HUES64 (cell line): ENCODE results near the gene IFITM2.
"Not testable (repeated sequence)": the region's sequence is repeated elsewhere in the genome, so short reads cannot be mapped to it uniquely, and the experiment has no call there.

Source experiments
- H3K27ac ChIP-seq: 2 replicates; pipeline ENCODE4 v1.7.0; 2013; ENCODE audit warnings: low read depth, low read length, inconsistent platforms
- H3K27me3 ChIP-seq: 2 replicates; pipeline ENCODE4 v1.6.1; 2013; ENCODE audit warnings: mild to moderate bottlenecking, low read length; ENCODE audit not compliant: insufficient read depth
- H3K36me3 ChIP-seq: 2 replicates; pipeline ENCODE4 v1.6.1; 2013; ENCODE audit warnings: mild to moderate bottlenecking, low read length; ENCODE audit not compliant: insufficient read depth
- H3K4me1 ChIP-seq: 2 replicates; pipeline ENCODE4 v1.6.1; 2013; ENCODE audit warnings: mild to moderate bottlenecking, low read length, moderate library complexity; ENCODE audit not compliant: insufficient read depth
- H3K4me3 ChIP-seq: 2 replicates; pipeline ENCODE4 v1.5.1; 2013; ENCODE audit warnings: mild to moderate bottlenecking, low read length, moderate library complexity
- H3K9ac ChIP-seq: 2 replicates; pipeline ENCODE4 v1.6.1; 2013; ENCODE audit warnings: mild to moderate bottlenecking, low read depth, low read length
- H3K9me3 ChIP-seq: 2 replicates; pipeline ENCODE4 v1.6.1; 2013; ENCODE audit warnings: low read depth, low read length; ENCODE audit not compliant: insufficient read depth
- WGBS: fragments of 150-250, 120-280 bp; methylation state at CpG from one replicate; pipeline ENCODE4 v1.1.7; 2013; ENCODE audit warnings: missing lambda C conversion rate; 5-methylcytosine and 5-hydroxymethylcytosine counted together

IFITM2 gene

DNA sequence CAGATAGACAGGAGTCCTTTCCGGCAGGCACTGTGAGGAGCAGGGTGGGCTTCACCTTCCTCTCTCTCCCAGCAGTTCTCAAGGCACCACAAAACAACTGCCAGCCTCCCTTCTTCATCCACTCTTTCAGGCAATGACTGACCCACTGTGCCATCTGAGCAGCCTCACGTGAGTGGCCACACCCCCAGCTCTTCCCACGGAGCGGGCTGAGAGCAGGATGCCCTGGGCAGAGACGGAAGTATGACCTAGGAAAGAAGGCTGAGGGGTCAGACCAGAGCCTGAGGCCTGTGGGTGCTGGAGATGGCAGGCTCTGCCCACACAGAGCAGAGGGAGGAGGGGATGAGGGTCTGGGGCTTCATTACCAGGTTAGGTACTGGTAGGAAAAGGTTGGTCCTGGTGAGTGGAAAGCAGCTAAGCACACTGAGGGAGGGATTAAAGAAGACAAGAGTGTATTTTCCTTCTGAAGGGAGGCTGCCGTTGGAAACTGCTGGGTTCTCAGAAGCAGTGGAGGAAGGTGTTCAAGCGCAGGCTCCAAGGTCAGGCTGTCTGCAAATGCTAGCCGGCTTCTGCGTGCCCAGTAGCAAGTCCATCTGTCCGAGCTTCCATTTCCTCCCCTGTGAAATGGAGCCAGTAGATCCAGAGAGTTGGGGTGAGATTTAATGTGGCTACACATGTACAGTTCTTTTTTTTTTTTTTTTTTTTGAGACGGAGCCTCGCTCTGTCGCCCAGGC, 24.8 kb upstream of the IFITM2 start:
- H3K9ac ChIP-seq: no peak overlapping the region
- H3K36me3 ChIP-seq: no peaks in the 10 kb centered on the region
- 89% methylated on average over 11 of the region's 13 CpGs for WGBS
- no peaks in the 10 kb centered on the region for H3K9me3 ChIP-seq
- H3K4me1 ChIP-seq: no peaks in the 10 kb centered on the region
- no peak overlapping the region for H3K4me3 ChIP-seq
- H3K27ac ChIP-seq: no peak overlapping the region
- H3K27me3 ChIP-seq: peaks cover 67% of the 10 kb centered on the region

DNA sequence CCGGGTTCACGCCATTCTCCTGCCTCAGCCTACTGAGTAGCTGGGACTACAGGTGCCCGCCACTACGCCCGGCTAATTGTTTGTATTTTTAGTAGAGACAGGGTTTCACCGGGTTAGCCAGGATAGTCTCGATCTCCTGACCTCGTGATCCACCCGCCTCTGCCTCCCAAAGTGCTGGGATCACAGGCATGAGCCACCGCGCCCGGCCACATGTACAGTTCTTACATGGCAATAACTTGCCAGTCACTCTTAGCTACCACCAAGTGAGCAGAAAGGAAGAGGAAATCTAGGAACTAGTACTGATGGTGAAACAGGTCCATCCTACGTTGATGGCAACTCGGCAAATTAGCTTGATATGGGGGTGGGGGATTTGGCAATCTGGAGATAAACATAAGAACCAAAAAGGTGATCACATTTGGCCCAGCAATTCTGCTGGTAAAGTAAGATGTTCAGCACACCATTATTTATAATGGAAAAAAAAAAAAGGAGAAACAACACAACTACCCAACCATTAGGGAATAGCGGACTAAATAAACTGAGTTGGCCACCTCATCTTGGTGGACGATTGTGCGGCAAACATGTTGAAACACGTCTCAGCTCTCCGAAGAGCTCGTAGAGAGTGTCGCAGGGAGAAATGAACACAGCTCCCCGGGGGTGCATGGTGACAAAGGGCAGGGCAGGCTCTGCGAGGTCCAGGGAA, 24.1 kb upstream of the IFITM2 start:
- H3K27me3 ChIP-seq: peaks cover 69% of the 10 kb centered on the region
- no peaks in the 10 kb centered on the region for H3K9me3 ChIP-seq
- no peaks in the 10 kb centered on the region for H3K36me3 ChIP-seq
- 0 out of 2 replicates have a peak, but pooled peaks cover 4% of the 10 kb centered on the region for H3K4me1 ChIP-seq
- no peak overlapping the region for H3K27ac ChIP-seq
- H3K9ac ChIP-seq: no peak overlapping the region
- 90% methylated on average over 23 of the region's 23 CpGs for WGBS
- no peak overlapping the region for H3K4me3 ChIP-seq

DNA sequence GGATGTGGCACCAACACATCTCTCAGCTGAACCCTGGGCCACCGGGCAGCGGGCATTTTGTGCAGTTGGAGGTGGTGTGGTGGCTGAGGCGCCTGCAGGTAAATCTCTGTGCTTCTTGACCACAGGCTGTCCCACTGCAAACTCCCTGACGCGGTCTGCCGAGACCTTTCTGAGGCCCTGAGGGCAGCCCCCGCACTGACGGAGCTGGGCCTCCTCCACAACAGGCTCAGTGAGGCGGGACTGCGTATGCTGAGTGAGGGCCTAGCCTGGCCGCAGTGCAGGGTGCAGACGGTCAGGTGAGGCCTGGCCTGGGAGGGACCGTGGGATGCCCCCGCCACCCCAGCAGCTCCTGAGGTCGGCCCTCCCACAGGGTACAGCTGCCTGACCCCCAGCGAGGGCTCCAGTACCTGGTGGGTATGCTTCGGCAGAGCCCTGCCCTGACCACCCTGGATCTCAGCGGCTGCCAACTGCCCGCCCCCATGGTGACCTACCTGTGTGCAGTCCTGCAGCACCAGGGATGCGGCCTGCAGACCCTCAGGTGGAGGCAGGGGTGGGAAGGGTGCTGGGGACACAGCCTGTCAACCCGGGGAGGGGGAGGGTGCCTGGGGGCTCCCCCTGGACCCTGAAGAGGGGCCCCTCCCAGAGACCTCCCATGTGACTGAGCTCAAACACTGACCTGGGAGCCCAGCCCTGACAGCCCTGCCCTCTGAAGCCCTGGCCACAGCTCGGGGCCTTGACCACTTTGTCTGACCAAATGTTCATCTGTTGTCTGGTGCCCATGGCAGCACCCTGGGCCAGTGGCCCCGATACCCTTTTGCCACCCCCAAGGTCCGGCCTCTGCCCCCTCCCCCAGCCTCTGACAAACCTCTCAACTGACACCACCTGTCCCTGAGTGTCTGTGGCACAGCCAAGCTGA, 23.3 kb upstream of the IFITM2 start:
- H3K36me3 ChIP-seq: no peaks in the 10 kb centered on the region

DNA sequence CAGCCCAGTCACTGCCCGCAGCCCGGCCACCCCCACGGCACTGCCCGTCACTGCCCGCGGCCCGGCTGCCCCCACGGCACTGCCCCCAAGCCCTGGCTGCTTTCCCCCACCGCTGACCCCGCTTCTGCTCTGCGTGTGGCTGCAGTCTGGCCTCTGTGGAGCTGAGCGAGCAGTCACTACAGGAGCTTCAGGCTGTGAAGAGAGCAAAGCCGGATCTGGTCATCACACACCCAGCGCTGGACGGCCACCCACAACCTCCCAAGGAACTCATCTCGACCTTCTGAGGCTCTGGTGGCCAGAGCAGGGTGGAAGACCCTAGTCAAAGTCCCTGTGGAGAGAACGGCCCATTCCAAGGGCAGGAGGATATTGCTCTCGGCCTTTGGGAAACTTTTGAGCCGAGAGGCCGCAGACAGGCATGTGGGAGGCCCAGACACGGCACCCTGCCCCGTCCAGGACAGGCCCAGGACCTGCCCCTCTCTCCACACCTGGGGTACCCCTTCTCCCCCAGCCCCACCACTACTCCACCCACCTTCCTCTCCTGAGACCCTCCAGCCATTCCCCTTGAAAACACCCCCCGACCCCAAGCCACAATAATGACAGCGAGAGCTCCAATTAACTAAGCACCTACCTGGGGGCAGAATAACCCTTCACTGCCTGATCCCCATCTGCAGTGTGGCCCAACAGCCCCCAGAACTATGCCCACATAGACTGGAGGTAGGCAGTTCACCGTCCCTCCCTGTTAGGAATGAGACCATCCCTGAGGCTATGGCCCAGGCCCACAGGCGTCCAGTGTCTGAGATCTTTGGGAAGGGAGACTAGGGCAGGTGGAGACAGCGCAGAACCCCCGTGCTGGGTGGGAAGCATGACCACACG, 22.4 kb upstream of the IFITM2 start:
- H3K27ac ChIP-seq: no peak overlapping the region
- H3K4me1 ChIP-seq: 0 out of 2 replicates have a peak, but pooled peaks cover 9% of the 10 kb centered on the region
- peaks cover 52% of the 10 kb centered on the region for H3K27me3 ChIP-seq
- no peak overlapping the region for H3K9ac ChIP-seq
- H3K36me3 ChIP-seq: 0 out of 2 replicates have a peak, but pooled peaks cover under 1% of the 10 kb centered on the region
- no peak overlapping the region for H3K4me3 ChIP-seq
- H3K9me3 ChIP-seq: no peaks in the 10 kb centered on the region
- WGBS: 90% methylated on average over 29 of the region's 29 CpGs

More for the DNA sequence above, 23.3 kb upstream of the IFITM2 start:
- H3K27ac ChIP-seq: no peak overlapping the region
- H3K4me1 ChIP-seq: 0 out of 2 replicates have a peak, but pooled peaks cover 4% of the 10 kb centered on the region
- no peak overlapping the region for H3K4me3 ChIP-seq
- H3K9me3 ChIP-seq: no peaks in the 10 kb centered on the region
- peaks cover 61% of the 10 kb centered on the region for H3K27me3 ChIP-seq
- whole genome bisulfite sequencing: 88% methylated on average over 24 of the region's 24 CpGs
- no peak overlapping the region for H3K9ac ChIP-seq

DNA sequence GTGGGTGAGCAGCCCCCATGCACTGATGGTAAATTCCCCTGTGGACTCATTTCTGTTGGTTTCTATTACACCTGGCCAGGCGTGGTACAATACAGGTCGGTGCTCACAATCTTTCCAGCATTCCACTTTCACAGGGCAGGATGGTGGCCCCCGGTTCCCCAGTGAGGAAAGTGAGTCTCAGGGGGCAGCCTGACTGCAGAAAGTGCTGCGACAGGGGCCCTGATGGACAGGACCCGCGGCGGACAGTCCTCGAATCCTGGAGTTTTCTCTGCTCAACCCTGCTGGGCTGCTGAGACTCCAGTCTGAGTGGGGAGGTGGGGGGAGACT, 21.8 kb upstream of the IFITM2 start:
- H3K27ac ChIP-seq: no peak overlapping the region
- H3K9ac ChIP-seq: no peak overlapping the region
- peaks cover 14% of the 10 kb centered on the region for H3K4me1 ChIP-seq
- H3K9me3 ChIP-seq: no peaks in the 10 kb centered on the region
- 0 out of 2 replicates have a peak, but pooled peaks cover 5% of the 10 kb centered on the region for H3K36me3 ChIP-seq
- WGBS: 93% methylated on average over 8 of the region's 8 CpGs
- no peak overlapping the region for H3K4me3 ChIP-seq
- H3K27me3 ChIP-seq: peaks cover 46% of the 10 kb centered on the region

DNA sequence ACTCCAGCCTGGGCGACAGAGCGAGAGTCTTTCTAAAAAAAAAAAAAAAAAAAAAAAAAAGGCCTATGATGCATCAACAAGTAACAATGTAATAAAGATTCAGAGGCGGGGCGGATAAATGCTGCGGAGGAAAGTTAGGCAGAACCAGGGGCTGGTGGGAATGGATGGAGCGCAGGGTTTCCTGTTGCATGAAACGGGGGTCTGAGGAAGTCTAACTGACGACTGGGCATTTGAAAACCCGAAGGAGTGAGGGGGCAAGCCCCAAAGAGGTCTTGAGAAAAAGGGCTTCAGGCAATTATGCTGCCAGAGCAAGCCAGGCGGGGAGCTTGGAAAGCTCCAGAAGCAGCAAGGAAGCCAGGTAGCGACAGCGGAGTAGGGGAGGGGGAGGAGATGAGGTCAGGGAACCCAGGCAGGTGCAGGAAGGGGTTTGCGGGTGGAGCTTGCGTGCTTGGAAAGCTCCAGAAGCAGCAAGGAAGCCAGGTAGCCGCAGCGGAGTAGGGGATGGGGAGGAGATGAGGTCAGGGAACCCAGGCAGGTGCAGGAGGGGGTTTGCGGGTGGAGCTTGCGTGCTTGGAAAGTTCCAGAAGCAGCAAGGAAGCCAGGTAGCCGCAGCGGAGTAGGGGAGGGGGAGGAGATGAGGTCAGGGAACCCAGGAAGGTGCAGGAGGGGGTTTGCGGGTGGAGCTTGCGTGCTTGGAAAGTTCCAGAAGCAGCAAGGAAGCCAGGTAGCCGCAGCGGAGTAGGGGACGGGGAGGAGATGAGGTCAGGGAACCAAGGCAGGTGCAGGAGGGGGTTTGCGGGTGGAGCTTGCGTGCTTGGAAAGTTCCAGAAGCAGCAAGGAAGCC, 20.4 kb upstream of the IFITM2 start:
- not testable (repeated sequence) for H3K9ac ChIP-seq, H3K27ac ChIP-seq, H3K36me3 ChIP-seq, H3K9me3 ChIP-seq
- 91% methylated on average over 25 of the region's 27 CpGs for WGBS
- peaks cover 33% of the 10 kb centered on the region for H3K27me3 ChIP-seq
- peaks cover 20% of the 10 kb centered on the region for H3K4me1 ChIP-seq
- peak overlapping the region; percentile 57; the same call in 1 of the 2 replicates for H3K4me3 ChIP-seq

DNA sequence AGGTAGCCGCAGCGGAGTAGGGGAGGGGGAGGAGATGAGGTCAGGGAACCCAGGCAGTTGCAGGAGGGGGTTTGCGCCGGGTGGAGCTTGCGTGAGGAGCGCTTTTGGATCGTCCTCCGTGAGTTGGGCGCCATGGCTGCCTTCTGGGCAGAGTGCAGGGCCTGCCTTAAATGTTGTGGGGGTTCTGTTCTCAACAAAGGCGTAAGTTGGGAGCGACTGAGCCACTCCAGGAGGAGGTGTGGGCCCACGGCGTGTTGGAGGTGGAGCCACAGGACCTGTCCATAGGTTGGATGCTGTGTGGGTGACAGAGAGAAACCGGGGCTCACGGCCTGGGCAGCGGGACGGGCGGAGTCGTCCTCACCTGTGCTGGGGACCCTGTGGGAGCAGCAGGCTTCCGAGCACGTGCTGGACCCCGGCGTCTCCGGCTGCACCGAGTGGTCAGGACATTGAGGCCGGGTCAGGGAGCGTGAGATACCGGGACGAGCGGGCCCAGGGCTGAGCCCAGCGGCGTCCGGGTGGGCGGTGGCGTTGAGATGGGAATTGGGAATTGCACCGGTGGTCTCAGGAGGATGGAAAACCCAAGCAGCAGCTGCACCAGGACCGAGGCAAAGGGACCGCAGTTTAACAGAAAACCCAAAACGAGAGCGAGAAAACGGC, 19.7 kb upstream of the IFITM2 start:
- Histone ChIP-seq H3K9me3 (no peaks in the 10 kb centered on the region), H3K9ac (peak overlapping the region; percentile 19; the same call in 1 of the 2 replicates), H3K27me3 (peaks cover 25% of the 10 kb centered on the region), H3K4me1 (peaks cover 20% of the 10 kb centered on the region), H3K4me3 (peak overlapping the region; percentile 57), H3K36me3 (peaks cover 11% of the 10 kb centered on the region; the same call in 1 of the 2 replicates), H3K27ac (no peak overlapping the region)
- 41% methylated on average over 41 of the region's 41 CpGs for WGBS

DNA sequence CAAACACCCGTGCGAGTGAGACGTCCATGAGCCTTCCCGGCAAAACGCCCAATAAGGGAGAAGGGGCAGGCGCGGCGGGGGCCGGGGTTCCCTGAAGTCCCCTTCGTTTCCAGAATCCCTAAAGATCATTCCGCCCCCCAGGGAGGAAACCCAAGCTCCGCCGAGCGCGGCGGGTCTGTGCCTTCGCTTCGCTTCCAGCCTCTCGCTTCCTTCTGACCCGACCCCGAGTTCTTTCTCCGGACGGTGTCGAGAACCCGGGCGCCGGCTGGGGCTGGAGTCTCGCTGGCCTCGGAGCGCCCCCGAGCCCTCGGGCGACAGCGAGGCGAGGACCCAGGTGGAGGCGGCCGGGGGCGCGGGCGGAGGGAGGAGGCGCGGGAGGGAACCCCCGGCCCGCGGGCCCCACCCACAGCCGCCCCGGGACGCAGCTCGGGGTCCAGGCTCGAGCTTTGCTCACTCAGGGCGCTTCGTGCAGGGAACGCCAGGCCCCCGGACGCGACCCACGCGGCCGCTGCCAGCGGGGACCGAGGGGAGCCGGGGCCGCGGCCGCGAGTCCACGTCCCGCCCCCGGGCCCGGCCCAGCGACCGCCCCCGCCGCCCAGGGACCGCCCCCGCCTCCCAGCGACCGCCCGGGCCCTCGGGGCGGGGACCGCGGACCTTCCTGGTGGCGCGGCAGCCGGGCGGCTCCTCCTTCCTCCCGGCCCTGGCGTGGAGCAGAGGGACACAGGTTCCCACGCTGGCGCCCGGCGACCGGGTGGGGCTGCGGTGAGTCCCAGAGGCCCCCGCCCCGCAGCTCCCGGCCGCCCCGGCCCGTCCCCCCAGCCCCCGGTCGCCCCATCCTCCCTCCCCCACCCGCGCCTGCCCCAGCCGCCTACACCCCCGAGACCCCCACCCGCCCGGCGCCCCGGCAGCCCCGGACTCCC, 18.9 kb upstream of the IFITM2 start, which contains the start of gene PGGHG:
TSS of gene PGGHG (plus strand) at position 649 of the 920 bp plus-strand sequence. CDS start 691 bp downstream, outside the sequence.
- Histone ChIP-seq H3K4me3 (peak within 1 kb of the TSS; percentile 57), H3K27ac (no peak within 1 kb of the TSS), H3K9me3 (no peaks in the 10 kb centered on the region), H3K9ac (peak within 1 kb of the TSS; percentile 35; the same call in 1 of the 2 replicates), H3K36me3 (peaks cover 16% of the 10 kb centered on the region; the same call in 1 of the 2 replicates), H3K4me1 (peaks cover 20% of the 10 kb centered on the region), H3K27me3 (peaks cover 23% of the 10 kb centered on the region)
- under 1% methylated on average over 93 of the region's 112 CpGs for WGBS

DNA sequence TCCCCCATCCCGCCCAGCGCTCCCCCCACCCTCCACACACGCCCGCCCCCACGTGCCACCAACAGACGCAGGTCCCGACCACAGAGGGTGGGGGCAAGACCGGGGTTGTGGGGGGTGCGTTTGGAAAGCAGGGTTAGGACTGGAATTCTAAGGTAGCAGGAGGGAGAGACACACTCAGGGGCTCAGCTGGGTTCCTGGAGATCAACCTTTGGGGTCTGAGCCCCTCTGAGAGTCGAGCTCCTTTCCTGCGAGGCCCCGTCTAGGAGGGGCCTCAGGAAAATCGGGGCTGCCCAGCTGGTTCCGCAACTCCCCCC, 18.3 kb upstream of the IFITM2 start:
- H3K9ac ChIP-seq: no peak overlapping the region; the same call in 1 of the 2 replicates
- H3K9me3 ChIP-seq: no peaks in the 10 kb centered on the region
- WGBS: 51% methylated on average over 9 of the region's 14 CpGs
- H3K27ac ChIP-seq: no peak overlapping the region
- H3K4me1 ChIP-seq: peaks cover 20% of the 10 kb centered on the region
- H3K36me3 ChIP-seq: peaks cover 23% of the 10 kb centered on the region
- H3K27me3 ChIP-seq: peaks cover 23% of the 10 kb centered on the region
- peak overlapping the region; percentile 44 for H3K4me3 ChIP-seq
